ENCODE data around the gene THAP9.

DNA sequence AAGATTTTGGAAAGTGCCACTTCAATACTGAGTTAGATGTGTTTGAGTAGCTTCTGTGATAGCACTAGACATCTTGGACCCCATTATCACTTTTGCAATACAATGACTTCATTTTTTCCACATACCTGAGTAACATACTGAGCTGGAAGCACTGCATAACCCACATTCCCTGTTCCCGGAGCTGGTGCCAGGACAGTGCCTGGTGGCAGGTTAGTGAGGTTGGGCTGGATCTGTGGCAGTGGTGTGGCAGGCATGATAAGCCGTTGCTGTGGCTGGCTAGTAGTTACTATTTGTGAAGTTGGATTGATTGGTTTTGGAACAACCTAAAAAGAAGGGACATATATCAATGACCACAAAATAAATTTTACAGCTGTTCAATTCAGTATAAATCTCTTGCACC is 38.9 kb downstream of the THAP9 start:
- no peak for TF ChIP-seq POLR2AphosphoS5 (IDR thresholded peaks at IDR 0.05; ENCODE audit: low read depth, low read length)
- TF ChIP-seq RCOR1 (IDR thresholded peaks at IDR 0.05; ENCODE audit: low read length) = no peak
- TF ChIP-seq MEF2A (IDR thresholded peaks at IDR 0.05; ENCODE audit: borderline replicate concordance, low read depth) = no peak
- TF ChIP-seq SIN3A (IDR thresholded peaks at IDR 0.05; ENCODE audit: borderline replicate concordance, low read depth, low read length) = no peak
- TF ChIP-seq RXRA (IDR thresholded peaks at IDR 0.05; ENCODE audit: borderline replicate concordance, low read depth) = no peak
- TF ChIP-seq, protein P1, sequence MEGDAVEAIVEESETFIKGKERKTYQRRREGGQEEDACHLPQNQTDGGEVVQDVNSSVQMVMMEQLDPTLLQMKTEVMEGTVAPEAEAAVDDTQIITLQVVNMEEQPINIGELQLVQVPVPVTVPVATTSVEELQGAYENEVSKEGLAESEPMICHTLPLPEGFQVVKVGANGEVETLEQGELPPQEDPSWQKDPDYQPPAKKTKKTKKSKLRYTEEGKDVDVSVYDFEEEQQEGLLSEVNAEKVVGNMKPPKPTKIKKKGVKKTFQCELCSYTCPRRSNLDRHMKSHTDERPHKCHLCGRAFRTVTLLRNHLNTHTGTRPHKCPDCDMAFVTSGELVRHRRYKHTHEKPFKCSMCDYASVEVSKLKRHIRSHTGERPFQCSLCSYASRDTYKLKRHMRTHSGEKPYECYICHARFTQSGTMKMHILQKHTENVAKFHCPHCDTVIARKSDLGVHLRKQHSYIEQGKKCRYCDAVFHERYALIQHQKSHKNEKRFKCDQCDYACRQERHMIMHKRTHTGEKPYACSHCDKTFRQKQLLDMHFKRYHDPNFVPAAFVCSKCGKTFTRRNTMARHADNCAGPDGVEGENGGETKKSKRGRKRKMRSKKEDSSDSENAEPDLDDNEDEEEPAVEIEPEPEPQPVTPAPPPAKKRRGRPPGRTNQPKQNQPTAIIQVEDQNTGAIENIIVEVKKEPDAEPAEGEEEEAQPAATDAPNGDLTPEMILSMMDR (IDR thresholded peaks at IDR 0.05) = no peak
- TF ChIP-seq, protein P2, sequence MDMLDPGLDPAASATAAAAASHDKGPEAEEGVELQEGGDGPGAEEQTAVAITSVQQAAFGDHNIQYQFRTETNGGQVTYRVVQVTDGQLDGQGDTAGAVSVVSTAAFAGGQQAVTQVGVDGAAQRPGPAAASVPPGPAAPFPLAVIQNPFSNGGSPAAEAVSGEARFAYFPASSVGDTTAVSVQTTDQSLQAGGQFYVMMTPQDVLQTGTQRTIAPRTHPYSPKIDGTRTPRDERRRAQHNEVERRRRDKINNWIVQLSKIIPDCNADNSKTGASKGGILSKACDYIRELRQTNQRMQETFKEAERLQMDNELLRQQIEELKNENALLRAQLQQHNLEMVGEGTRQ (IDR thresholded peaks at IDR 0.05; ENCODE audit: borderline replicate concordance, low read depth, low read length) = no peak
- TF ChIP-seq, protein P3, sequence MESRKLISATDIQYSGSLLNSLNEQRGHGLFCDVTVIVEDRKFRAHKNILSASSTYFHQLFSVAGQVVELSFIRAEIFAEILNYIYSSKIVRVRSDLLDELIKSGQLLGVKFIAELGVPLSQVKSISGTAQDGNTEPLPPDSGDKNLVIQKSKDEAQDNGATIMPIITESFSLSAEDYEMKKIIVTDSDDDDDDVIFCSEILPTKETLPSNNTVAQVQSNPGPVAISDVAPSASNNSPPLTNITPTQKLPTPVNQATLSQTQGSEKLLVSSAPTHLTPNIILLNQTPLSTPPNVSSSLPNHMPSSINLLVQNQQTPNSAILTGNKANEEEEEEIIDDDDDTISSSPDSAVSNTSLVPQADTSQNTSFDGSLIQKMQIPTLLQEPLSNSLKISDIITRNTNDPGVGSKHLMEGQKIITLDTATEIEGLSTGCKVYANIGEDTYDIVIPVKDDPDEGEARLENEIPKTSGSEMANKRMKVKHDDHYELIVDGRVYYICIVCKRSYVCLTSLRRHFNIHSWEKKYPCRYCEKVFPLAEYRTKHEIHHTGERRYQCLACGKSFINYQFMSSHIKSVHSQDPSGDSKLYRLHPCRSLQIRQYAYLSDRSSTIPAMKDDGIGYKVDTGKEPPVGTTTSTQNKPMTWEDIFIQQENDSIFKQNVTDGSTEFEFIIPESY (IDR thresholded peaks at IDR 0.05; ENCODE audit: borderline replicate concordance, low read depth) = no peak

All from SK-N-SH (cell line).